Type B pancreatic cell (in vitro differentiated cells): ENCODE results near the gene ZSCAN1. TPM values are rescaled to one million over a fixed set of nuclear protein-coding genes. Genes with fewer than 3 reads are reported as not detected.

Experiments
- DNase-seq: peaks from one replicate; pipeline ENCODE4 v3.0.0; 2021; ENCODE audit warnings: mixed read lengths; ENCODE audit not compliant: unreplicated experiment; ENCODE audit errors: extremely low spot score
- H3K27ac Mint-ChIP-seq: 2 replicates; pipeline ENCODE4 v1.8.0; 2021; ENCODE audit warnings: mild to moderate bottlenecking, mixed read lengths
- H3K27me3 Mint-ChIP-seq: 2 replicates; pipeline ENCODE4 v1.8.0; 2021; ENCODE audit warnings: mixed read lengths
- H3K36me3 Mint-ChIP-seq: 2 replicates; pipeline ENCODE4 v1.8.0; 2021; ENCODE audit warnings: mixed read lengths
- H3K4me1 Mint-ChIP-seq: one replicate; pipeline ENCODE4 v1.8.0; 2021; ENCODE audit warnings: mixed read lengths; ENCODE audit not compliant: unreplicated experiment
- H3K4me3 Mint-ChIP-seq: 2 replicates; pipeline ENCODE4 v1.8.0; 2021; ENCODE audit warnings: mild to moderate bottlenecking, mixed read lengths
- H3K9me3 Mint-ChIP-seq: 2 replicates; pipeline ENCODE4 v1.8.0; 2021; ENCODE audit warnings: mixed read lengths
- CTCF ChIP-seq: fragments of 200-600 bp; sonication (generic); conservative IDR thresholded peaks from 2 replicates; pipeline ENCODE4 v1.5.0; 2021; ENCODE audit warnings: antibody characterized with exemption, mild to moderate bottlenecking
- total RNA-seq: library from RNA; stranded (reverse); gene quantifications from 2 replicates; pipeline ENCODE4 v1.2.1, GENCODE V29; 2021; ENCODE audit warnings: low replicate concordance

Gene ZSCAN1
- total RNA-seq, 1 donor from 2014 or later = 1.9 TPM

- peaks cover 6% of the 10 kb centered on the region for H3K9me3 Mint-ChIP-seq
- H3K4me1 Mint-ChIP-seq = peaks cover 7% of the 10 kb centered on the region
- H3K27ac Mint-ChIP-seq = peak overlapping the region; percentile 84
- H3K4me3 Mint-ChIP-seq = peak overlapping the region; percentile 85
- no peak for TF ChIP-seq CTCF
- no peak for DNase-seq
- H3K27me3 Mint-ChIP-seq = no peaks in the 10 kb centered on the region
- peaks cover 17% of the 10 kb centered on the region for H3K36me3 Mint-ChIP-seq
These were observed 63.1 kb downstream of the ZSCAN1 start for GRCh38 chr19:58096884-58097283.

GRCh38 chr19:58097349-58097748, 63.5 kb downstream of the ZSCAN1 start:
- Mint-ChIP-seq H3K9me3 (peaks cover 7% of the 10 kb centered on the region), H3K27me3 (no peaks in the 10 kb centered on the region), H3K27ac (no peak overlapping the region), H3K36me3 (peaks cover 15% of the 10 kb centered on the region), H3K4me3 (peak overlapping the region; percentile 85), H3K4me1 (peaks cover 7% of the 10 kb centered on the region)
- no peak for DNase-seq
- no peak for TF ChIP-seq CTCF

- H3K4me3 Mint-ChIP-seq = peak within 1 kb of the TSS; percentile 92
- peaks cover 7% of the 10 kb centered on the region for H3K4me1 Mint-ChIP-seq
- peak; percentile 99 for DNase-seq
- peak within 1 kb of the TSS; percentile 98 for H3K27ac Mint-ChIP-seq
- H3K27me3 Mint-ChIP-seq = no peaks in the 10 kb centered on the region
- peaks cover 9% of the 10 kb centered on the region for H3K9me3 Mint-ChIP-seq
- H3K36me3 Mint-ChIP-seq = peaks cover 15% of the 10 kb centered on the region
- TF ChIP-seq CTCF = no peak
These were observed 64.2 kb downstream of the ZSCAN1 start, which contains the start of gene ZSCAN18 for GRCh38 chr19:58097781-58098681. Gene ZSCAN18, minus strand, starts transcription at chr19:58098231. Its CDS starts 7,964 bp downstream, at chr19:58090267.

- no peak for TF ChIP-seq CTCF
- peaks cover 13% of the 10 kb centered on the region for H3K9me3 Mint-ChIP-seq
- peak overlapping the region; percentile 98 for H3K27ac Mint-ChIP-seq
These were observed 64.8 kb downstream of the ZSCAN1 start for GRCh38 chr19:58098682-58098998.

More at GRCh38 chr19:58098682-58098998, 64.8 kb downstream of the ZSCAN1 start:
- Mint-ChIP-seq H3K4me3 (peak overlapping the region; percentile 92), H3K27me3 (no peaks in the 10 kb centered on the region), H3K36me3 (peaks cover 15% of the 10 kb centered on the region), H3K4me1 (peaks cover 7% of the 10 kb centered on the region)
- no peak for DNase-seq

Other genes with a start within 250 kb of the ZSCAN1 start
- 19.0 and 30.4 TPM in 2 replicates for gene ZNF552, start 219.1 kb upstream of the ZSCAN1 start, total RNA-seq
- gene ZNF587B, start 203.7 kb upstream of the ZSCAN1 start, total RNA-seq = 20.9 and 25.5 TPM in 2 replicates
- 48.2 and 61.3 TPM in 2 replicates for gene ZNF587, start 184.2 kb upstream of the ZSCAN1 start, total RNA-seq
- gene ZNF814, start 145.0 kb upstream of the ZSCAN1 start, total RNA-seq = 28.2 and 38.3 TPM in 2 replicates
- gene ZNF417, start 117.4 kb upstream of the ZSCAN1 start, total RNA-seq = 20.8 and 26.8 TPM in 2 replicates
- 14.3 and 24.6 TPM in 2 replicates for gene ZNF418, start 98.6 kb upstream of the ZSCAN1 start, total RNA-seq
- 10.2 and 10.4 TPM in 2 replicates for gene ZNF256, start 86.3 kb upstream of the ZSCAN1 start, total RNA-seq
- 1.0 and 2.5 TPM in 2 replicates for gene C19orf18, start 59.5 kb upstream of the ZSCAN1 start, total RNA-seq
- 28.1 and 39.1 TPM in 2 replicates for gene ZNF606, start 31.2 kb upstream of the ZSCAN1 start, total RNA-seq
- 12.0 and 13.1 TPM in 2 replicates for gene ZNF135, start 25.3 kb downstream of the ZSCAN1 start, total RNA-seq
- gene ZSCAN18, start 64.2 kb downstream of the ZSCAN1 start, total RNA-seq = 59.0 and 82.4 TPM in 2 replicates
- 12.5 and 14.5 TPM in 2 replicates for gene ZNF329, start 116.8 kb downstream of the ZSCAN1 start, total RNA-seq
- 27.2 and 34.1 TPM in 2 replicates for gene ZNF274, start 149.0 kb downstream of the ZSCAN1 start, total RNA-seq
- gene ZNF544, start 194.9 kb downstream of the ZSCAN1 start, total RNA-seq = 52.0 and 52.5 TPM in 2 replicates
- gene ZNF8, start 244.9 kb downstream of the ZSCAN1 start, total RNA-seq = 10.8 and 16.4 TPM in 2 replicates